Mucosa of rectum (tissue), 2 donors: Measurements from ENCODE around the gene FGF14.

Source experiments
- H3K27ac ChIP-seq, 2 donors: one replicate each; pipeline ENCODE4 v1.7.0; 2013; ENCODE audit warnings: inconsistent platforms in 2 of 2, low read depth in 2 of 2, low read length in 2 of 2
- H3K27me3 ChIP-seq, 2 donors: one replicate each; pipeline ENCODE4 v1.7.0; 2013; ENCODE audit warnings: low read length in 2 of 2; ENCODE audit not compliant: control insufficient read depth in 2 of 2, insufficient read depth in 2 of 2
- H3K36me3 ChIP-seq, 2 donors: one replicate each; pipeline ENCODE4 v1.7.0; 2013; ENCODE audit warnings: low read length in 2 of 2; ENCODE audit not compliant: control insufficient read depth in 2 of 2, insufficient read depth in 2 of 2
- H3K4me1 ChIP-seq, 2 donors: one replicate each; pipeline ENCODE4 v1.7.0; 2013; ENCODE audit warnings: low read length in 2 of 2, mild to moderate bottlenecking in 1 of 2; ENCODE audit not compliant: control insufficient read depth in 2 of 2, insufficient read depth in 2 of 2
- H3K4me3 ChIP-seq, 2 donors: one replicate each; pipeline ENCODE4 v1.7.0; 2013; ENCODE audit warnings: low read length in 2 of 2
- H3K9ac ChIP-seq, 2 donors: one replicate each; pipeline ENCODE4 v1.7.0; 2013; ENCODE audit warnings: low read length in 2 of 2, low read depth in 1 of 2, mild to moderate bottlenecking in 1 of 2
- H3K9me3 ChIP-seq, 2 donors: one replicate each; pipeline ENCODE4 v1.7.0; 2013; ENCODE audit warnings: low read length in 2 of 2; ENCODE audit not compliant: control insufficient read depth in 2 of 2
- donor health status: healthy.
- donor health status: Normal muscosa, but diverticular disease.

Gene FGF14

DNA sequence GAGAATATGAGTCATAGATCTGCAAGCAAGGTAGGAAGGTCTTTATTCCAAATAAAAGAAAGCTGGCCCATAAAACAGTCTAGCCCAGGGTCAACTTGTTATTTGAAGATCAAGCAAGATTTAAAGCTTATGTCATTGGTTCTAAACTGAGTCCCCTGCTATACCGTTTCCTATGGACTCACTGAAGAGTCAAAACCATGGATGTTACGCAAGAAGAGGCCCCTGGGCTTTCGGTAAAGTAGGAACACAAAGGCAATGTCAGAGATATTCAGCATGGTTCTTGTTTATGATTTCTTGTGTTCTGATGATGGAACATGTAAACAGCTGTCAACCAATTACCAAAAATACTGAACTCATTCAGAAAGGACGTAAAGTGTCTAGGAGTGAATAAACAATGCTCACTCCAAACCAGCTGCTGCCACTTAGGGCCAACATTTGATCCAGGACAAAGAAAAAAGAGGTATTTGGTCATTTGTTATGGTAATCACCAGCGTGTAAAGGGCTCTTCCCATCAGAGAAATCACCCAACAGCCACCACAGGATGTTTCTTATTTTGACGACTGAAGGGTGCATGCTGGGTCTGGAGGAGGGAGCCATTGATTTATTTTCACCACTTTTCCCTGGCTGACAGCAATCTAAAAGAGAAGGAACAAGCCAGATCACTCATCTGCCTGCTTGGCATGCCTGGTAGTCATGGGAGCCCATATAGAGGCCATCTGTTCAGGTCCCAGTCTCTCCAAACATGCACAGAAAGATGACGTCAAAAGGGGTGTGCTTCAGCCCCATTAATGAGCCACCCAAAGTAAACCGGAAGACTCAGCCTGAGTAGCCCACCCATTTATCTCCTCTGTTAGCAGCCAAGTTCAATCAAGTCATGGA, 68.3 kb downstream of the FGF14 start:
- Histone ChIP-seq H3K4me1 (no peaks in the 10 kb centered on the region), H3K9ac (no peak overlapping the region), H3K9me3 (no peaks in the 10 kb centered on the region), H3K36me3 (no peaks in the 10 kb centered on the region), H3K27ac (no peak overlapping the region), H3K27me3 (no peaks in the 10 kb centered on the region), H3K4me3 (no peak overlapping the region)

DNA sequence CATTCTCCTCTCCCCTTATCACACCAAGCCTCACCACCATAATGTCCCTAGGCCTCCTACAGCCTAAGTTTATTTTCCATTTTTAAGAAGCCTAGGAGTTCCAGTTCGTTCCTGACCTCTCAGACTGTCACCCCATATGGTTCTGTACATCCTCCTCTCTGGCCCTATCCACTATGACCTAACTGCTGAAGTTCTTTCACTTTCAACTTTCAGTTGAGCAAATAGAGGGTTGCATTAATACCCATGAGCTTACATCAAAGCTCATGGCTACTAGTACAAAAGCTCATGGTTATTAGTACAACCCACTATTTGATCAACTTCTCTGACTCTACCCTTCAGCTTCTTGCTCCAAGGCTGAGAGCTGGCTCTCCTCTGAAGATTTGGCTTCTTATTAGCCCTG, 72.9 kb downstream of the FGF14 start:
- no peak overlapping the region for H3K4me3 ChIP-seq
- no peaks in the 10 kb centered on the region for H3K4me1 ChIP-seq
- H3K9me3 ChIP-seq: no peaks in the 10 kb centered on the region
- no peaks in the 10 kb centered on the region for H3K27me3 ChIP-seq
- H3K9ac ChIP-seq: no peak overlapping the region
- H3K27ac ChIP-seq: no peak overlapping the region
- no peaks in the 10 kb centered on the region for H3K36me3 ChIP-seq

DNA sequence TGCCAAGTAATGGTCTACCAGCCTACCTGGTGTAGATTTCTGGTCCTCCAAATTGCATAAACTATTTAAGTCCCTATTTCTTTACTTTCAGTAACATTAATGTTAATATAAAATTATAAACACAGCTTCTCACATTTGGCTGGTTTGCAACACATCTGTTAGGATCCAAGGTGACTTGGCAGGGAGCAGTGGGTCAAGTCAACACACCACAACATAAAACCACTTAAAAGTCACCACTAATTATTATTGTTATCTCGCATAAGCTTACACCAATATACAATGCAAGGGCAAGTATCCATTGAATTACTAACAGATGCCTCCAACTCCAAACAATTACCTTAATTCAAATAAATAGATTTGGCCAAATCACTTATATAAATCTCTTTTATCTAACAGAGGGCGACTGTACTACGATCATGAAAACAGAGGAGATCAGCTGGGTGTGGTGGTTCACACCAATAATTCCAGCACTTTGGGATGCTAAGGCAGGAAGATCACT, 74.7 kb downstream of the FGF14 start:
- Histone ChIP-seq H3K9me3 (no peaks in the 10 kb centered on the region), H3K27me3 (no peaks in the 10 kb centered on the region), H3K9ac (no peak overlapping the region), H3K27ac (no peak overlapping the region), H3K4me1 (no peaks in the 10 kb centered on the region), H3K36me3 (no peaks in the 10 kb centered on the region), H3K4me3 (no peak overlapping the region)

DNA sequence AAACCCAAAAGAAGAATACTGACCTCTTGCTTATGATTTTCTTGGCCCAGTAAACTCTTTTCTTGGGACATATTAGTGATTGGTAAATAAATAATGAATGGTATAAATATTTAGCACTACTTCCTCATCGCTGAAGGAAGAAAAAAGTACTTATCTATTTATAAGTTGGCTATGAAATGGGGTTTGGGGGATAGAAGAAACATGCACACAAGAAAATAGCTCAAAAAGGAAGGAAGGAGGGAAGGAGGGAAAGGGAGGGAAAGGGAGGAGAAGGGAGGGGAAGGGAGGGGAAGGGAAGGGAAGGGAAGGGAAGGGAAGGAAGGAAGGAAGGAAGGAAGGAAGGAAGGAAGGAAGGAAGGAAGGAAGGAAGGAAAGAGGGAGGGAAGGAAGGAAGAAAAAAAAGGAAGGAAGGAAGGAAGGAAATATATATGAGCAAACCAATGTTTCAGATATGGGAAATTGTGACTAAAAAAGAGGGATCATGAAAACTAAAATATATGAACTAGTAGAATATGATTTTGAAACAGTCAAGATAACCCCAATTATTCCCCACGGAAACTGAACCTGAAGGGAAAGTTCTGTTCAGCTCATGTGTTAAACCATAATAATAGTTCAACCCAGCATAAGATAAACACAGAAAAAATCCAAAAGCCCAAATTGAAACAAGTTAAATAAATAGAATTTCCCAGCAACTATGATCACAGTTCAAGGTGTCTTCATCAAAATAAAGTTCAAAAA, 75.3 kb downstream of the FGF14 start:
- Histone ChIP-seq H3K4me3 (no peak overlapping the region), H3K27me3 (no peaks in the 10 kb centered on the region), H3K9ac (no peak overlapping the region), H3K4me1 (no peaks in the 10 kb centered on the region), H3K27ac (no peak overlapping the region), H3K36me3 (no peaks in the 10 kb centered on the region), H3K9me3 (no peaks in the 10 kb centered on the region)

DNA sequence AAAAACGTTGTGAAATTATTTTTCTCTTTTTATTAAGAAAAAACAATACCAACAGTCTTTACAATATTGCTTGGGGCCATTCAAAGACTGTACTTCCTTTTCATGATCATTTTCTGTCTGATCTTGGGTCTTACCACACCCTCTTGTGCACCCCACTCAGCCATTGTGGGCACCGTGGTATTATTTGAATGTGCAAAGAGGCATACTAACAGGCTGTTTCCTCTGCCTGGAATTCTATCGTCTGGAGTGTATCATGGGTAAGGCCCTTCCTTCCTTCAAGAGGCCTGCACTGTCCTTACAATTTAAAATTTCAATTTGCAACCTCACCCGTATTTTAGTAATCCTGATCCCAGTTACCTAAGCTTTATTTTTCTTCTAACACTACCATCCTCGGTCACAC, 76.5 kb downstream of the FGF14 start:
- Histone ChIP-seq H3K9me3 (no peaks in the 10 kb centered on the region), H3K4me1 (no peaks in the 10 kb centered on the region), H3K4me3 (no peak overlapping the region), H3K27ac (no peak overlapping the region), H3K9ac (no peak overlapping the region), H3K27me3 (no peaks in the 10 kb centered on the region), H3K36me3 (no peaks in the 10 kb centered on the region)

DNA sequence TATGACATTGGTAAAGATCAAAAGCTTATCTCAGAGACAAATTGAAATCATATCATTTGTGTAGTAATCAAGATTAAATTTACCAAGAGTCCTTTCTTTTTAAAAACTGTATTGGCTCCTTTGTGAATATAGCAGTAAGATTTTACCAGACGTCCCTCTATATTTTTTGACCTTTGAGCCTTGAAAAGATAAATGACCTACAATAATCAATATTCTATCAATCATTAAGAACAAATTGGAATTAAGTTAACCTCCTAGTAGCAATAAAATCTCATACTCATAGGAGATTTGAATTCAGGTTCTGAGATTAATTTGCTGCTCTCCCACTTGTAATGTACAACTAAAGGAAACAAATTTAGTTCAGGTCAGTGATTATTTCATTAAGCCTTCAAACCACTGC, 78.3 kb downstream of the FGF14 start:
- Histone ChIP-seq H3K36me3 (no peaks in the 10 kb centered on the region), H3K9me3 (no peaks in the 10 kb centered on the region), H3K27me3 (no peaks in the 10 kb centered on the region), H3K4me1 (no peaks in the 10 kb centered on the region), H3K4me3 (no peak overlapping the region), H3K27ac (no peak overlapping the region), H3K9ac (no peak overlapping the region)

DNA sequence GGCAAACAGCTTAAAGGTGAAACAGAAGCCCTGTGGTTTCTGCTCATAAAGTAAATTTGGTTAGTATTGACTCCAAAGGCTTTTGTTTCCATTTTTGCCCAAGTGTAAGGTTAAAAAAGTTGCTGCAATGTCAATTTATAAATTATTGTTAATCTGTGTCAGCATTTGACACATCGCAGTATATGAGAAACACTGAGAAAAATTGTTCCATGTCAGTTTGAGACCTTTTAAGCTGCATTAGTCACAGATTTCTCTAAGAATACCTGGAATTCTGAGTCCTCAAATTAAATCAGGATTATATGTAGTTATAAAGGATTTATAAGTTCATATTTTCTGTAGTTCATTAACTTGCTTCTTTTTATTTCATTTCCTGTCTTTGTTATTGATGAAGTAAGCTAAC, 78.8 kb downstream of the FGF14 start:
- H3K27ac ChIP-seq: no peak overlapping the region
- H3K27me3 ChIP-seq: no peaks in the 10 kb centered on the region
- H3K9ac ChIP-seq: no peak overlapping the region
- H3K9me3 ChIP-seq: no peaks in the 10 kb centered on the region
- H3K4me3 ChIP-seq: no peak overlapping the region
- H3K36me3 ChIP-seq: no peaks in the 10 kb centered on the region
- no peaks in the 10 kb centered on the region for H3K4me1 ChIP-seq

DNA sequence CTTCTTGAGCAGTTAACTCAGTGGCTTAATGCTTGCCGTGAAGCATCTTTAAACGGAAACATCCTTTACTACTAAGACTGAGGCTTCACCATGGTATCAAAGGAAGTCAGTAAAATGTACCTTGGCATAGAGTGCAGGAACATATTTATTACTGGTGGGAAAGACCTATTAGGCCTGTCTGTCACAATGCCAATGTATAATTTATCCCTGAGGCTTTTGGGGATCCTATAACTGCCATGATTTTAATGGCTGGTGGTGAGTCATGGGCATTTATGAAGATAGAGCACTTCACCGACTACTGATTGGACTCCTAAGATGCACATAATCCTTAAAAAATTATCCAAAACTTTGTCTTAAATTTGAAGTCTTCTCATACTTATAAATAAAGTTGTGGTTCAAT, 79.6 kb downstream of the FGF14 start:
- no peaks in the 10 kb centered on the region for H3K9me3 ChIP-seq
- H3K27me3 ChIP-seq: no peaks in the 10 kb centered on the region
- no peaks in the 10 kb centered on the region for H3K4me1 ChIP-seq
- H3K36me3 ChIP-seq: no peaks in the 10 kb centered on the region
- no peak overlapping the region for H3K4me3 ChIP-seq
- no peak overlapping the region for H3K9ac ChIP-seq
- no peak overlapping the region for H3K27ac ChIP-seq

DNA sequence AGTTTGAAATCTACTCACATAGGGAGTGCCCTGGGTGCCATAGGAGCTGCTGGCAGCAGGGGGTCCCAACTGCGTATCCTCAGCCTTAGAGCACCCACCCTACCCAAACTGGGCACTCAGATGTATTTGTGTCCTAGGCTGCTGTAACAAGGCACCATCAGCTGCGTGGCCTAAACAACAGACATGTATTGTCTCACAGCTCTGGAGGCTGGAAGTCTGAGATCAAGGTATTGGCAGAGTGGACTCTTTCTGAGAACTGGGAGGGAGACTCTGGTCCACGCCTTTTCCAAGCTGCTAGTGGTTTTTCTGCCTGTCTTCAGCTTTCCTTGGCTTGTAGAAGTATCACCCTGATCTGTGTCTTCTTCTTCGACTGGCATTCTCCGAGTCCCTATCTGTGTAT, 83.6 kb downstream of the FGF14 start:
- H3K27me3 ChIP-seq: no peaks in the 10 kb centered on the region
- H3K36me3 ChIP-seq: no peaks in the 10 kb centered on the region
- no peaks in the 10 kb centered on the region for H3K9me3 ChIP-seq
- H3K27ac ChIP-seq: peak overlapping the region; percentile 14 to 40
- no peak overlapping the region for H3K9ac ChIP-seq
- no peaks in the 10 kb centered on the region for H3K4me1 ChIP-seq
- no peak overlapping the region for H3K4me3 ChIP-seq

DNA sequence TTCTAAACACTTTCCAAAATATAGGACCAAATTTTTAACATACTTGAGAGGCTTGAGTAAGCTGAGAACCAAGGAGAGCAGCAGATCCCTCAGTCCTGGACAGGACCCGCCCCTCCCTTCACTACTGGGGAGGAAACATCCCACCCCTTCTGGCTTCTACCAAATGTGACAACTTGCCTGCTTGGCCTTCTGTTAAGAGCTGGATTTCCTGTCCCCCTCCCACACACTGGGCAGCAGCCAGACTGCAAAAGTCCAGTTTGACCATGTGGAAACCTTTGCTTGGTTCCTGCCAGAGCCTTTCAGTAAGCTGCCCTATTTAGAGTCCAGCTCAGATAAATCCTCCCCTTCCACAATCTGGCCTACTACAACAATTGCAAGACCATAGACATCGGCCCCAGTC, 84.3 kb downstream of the FGF14 start:
- no peaks in the 10 kb centered on the region for H3K4me1 ChIP-seq
- no peaks in the 10 kb centered on the region for H3K27me3 ChIP-seq
- H3K27ac ChIP-seq: no peak overlapping the region
- no peaks in the 10 kb centered on the region for H3K9me3 ChIP-seq
- H3K4me3 ChIP-seq: no peak overlapping the region
- no peaks in the 10 kb centered on the region for H3K36me3 ChIP-seq
- H3K9ac ChIP-seq: no peak overlapping the region
